ENCODE data around the gene SLC7A6.

SLC7A6 gene

GRCh38 chr16:68273896-68274295 lies 9.6 kb downstream of the SLC7A6 start:
- no peak for DNase-seq (ENCODE audit: low read depth)
- H3K4me3 ChIP-seq (ENCODE audit: low read length): no peak overlapping the region
- TF ChIP-seq, protein P1, sequence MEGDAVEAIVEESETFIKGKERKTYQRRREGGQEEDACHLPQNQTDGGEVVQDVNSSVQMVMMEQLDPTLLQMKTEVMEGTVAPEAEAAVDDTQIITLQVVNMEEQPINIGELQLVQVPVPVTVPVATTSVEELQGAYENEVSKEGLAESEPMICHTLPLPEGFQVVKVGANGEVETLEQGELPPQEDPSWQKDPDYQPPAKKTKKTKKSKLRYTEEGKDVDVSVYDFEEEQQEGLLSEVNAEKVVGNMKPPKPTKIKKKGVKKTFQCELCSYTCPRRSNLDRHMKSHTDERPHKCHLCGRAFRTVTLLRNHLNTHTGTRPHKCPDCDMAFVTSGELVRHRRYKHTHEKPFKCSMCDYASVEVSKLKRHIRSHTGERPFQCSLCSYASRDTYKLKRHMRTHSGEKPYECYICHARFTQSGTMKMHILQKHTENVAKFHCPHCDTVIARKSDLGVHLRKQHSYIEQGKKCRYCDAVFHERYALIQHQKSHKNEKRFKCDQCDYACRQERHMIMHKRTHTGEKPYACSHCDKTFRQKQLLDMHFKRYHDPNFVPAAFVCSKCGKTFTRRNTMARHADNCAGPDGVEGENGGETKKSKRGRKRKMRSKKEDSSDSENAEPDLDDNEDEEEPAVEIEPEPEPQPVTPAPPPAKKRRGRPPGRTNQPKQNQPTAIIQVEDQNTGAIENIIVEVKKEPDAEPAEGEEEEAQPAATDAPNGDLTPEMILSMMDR (conservative IDR thresholded peaks at IDR 0.05; ENCODE audit: low read length): no peak

GRCh38 chr16:68274441-68274840 lies 10.1 kb downstream of the SLC7A6 start:
- TF ChIP-seq, protein P1 (conservative IDR thresholded peaks at IDR 0.05; ENCODE audit: low read length): no peak
- no peak overlapping the region for H3K4me3 ChIP-seq (ENCODE audit: low read length)
- no peak for DNase-seq (ENCODE audit: low read depth)

DNA sequence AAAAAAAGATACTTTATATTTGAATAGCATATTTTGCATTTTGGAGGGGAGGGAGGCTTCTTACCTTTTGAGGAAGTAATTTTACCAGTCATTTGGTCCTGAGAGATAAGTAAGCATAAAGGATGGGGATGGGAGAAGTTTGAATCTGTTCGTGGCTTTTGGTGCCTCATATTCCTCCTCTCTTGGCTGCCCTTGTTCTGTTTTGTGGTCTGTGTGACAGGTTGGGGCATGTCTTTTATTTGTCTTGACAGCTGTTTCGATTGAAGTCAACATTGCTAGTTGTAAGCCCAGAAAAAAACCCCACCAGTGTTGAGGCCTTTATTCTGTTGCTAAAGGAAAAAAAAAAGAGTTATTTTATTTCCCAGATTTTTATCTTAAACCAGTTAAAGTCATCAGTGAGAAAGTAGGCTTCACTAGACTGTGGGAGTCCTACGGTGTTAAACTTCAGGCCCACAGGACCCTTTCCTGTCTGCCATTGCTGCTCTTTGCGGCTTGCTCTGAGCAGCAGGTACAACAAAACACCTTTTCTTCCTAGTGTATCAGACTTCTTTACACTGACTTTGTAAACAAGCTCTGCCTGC lies 11.4 kb downstream of the SLC7A6 start:
- TF ChIP-seq, protein P1 (conservative IDR thresholded peaks at IDR 0.05; ENCODE audit: low read length): no peak
- no peak for DNase-seq (ENCODE audit: low read depth)
- H3K4me3 ChIP-seq (ENCODE audit: low read length): no peak overlapping the region

GRCh38 chr16:68276223-68276622 lies 11.9 kb downstream of the SLC7A6 start:
- no peak for DNase-seq (ENCODE audit: low read depth)
- H3K4me3 ChIP-seq (ENCODE audit: low read length): no peak overlapping the region
- TF ChIP-seq, protein P1 (conservative IDR thresholded peaks at IDR 0.05; ENCODE audit: low read length): no peak

DNA sequence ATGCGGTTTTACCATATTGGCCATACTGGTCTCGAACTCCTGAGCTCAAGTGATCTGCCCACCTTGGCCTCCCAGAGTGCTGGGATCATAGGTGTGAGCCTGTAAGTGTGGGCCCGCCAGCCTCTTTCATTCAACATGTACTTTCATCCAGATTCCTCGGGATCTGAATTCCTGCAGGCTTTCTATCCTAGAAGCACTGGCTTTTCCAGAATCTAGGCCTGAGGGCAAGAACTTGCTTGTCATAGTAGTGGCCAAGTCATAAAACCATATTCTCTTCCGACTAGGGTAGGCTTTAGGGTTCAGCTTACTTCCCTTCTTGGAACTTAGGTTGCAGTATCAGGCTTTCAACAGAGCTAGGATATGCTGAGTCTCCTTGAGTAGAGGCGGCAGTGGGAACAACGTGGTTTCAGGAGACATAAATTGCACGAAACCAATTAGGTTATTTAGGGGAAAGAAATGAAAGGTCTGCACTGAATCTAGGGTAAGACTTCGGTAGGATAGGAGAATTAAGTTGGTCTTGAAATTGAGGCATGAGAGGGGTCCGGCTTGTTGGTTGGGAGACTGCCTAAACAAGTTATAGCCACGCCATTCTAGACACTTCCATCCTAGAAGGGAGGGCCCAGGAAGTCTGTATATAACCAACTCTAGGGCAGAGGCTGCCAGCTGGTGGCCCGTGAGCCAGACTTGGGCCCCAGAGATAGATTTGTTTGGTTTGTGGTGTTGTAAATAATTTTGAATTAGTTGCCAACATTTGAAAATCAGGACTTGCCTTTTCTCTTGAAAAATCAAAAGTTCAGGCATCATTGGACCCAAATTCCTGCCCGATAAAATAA lies 15.6 kb downstream of the SLC7A6 start:
- H3K4me3 ChIP-seq (ENCODE audit: low read length): no peak overlapping the region
- TF ChIP-seq, protein P1 (conservative IDR thresholded peaks at IDR 0.05; ENCODE audit: low read length): no peak

GRCh38 chr16:68281368-68282063 lies 17.2 kb downstream of the SLC7A6 start:
- TF ChIP-seq, protein P1 (conservative IDR thresholded peaks at IDR 0.05; ENCODE audit: low read length): no peak
- no peak overlapping the region for H3K4me3 ChIP-seq (ENCODE audit: low read length)
- no peak for DNase-seq (ENCODE audit: low read depth)

More for the DNA sequence above, 15.6 kb downstream of the SLC7A6 start:
- DNase-seq (ENCODE audit: low read depth): no peak
